Vagina (tissue), 2 donors: ENCODE data around the gene PTPRE.

Experiments
- POLR2A ChIP-seq, 2 donors: fragments of 450-650 bp; IDR thresholded peaks; one replicate each; pipeline ENCODE4 v1.6.1; 2017; ENCODE audit warnings: antibody characterized with exemption in 2 of 2, mild to moderate bottlenecking in 2 of 2, moderate library complexity in 2 of 2
- TF ChIP-seq, protein P1 (sequence below), 3 experiments: fragments of 450-650 bp in 2 of 3; fragments of 200-600 bp in 1 of 3; sonication (generic) in 1 of 3; IDR thresholded peaks; one replicate each; pipeline ENCODE4 v1.5.1; 2017 to 2019; ENCODE audit warnings: antibody characterized with exemption in 3 of 3, mild to moderate bottlenecking in 2 of 3, moderate library complexity in 2 of 3

DNA sequence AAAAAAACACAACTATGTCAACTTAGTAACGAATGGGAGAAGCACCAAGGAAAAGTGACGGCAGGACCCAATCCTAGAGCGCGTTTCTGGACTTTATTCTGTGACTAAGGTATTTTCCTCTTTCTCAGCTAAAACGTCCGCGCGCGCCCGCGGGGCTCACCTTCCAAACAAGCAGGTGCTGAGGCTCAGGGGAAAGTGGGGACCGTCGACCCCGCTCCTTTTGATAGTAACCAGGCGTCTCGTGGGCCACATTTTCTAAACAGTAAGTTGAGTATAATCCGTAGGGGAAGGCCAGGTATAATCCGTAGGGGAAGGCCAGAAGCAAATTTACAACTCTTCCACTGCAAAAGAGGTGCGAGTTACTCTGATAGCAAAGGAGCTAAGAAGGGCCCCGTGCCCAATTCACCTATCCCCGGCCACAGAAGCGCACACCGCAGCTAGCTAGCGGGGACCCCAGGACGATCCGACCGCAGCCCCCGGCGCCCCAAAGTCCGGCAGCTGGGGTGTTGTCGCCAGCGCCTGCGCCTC is 218.6 kb downstream of the PTPRE start:
- no peak for TF ChIP-seq POLR2A (IDR thresholded peaks at IDR 0.05)
- TF ChIP-seq, protein P1, sequence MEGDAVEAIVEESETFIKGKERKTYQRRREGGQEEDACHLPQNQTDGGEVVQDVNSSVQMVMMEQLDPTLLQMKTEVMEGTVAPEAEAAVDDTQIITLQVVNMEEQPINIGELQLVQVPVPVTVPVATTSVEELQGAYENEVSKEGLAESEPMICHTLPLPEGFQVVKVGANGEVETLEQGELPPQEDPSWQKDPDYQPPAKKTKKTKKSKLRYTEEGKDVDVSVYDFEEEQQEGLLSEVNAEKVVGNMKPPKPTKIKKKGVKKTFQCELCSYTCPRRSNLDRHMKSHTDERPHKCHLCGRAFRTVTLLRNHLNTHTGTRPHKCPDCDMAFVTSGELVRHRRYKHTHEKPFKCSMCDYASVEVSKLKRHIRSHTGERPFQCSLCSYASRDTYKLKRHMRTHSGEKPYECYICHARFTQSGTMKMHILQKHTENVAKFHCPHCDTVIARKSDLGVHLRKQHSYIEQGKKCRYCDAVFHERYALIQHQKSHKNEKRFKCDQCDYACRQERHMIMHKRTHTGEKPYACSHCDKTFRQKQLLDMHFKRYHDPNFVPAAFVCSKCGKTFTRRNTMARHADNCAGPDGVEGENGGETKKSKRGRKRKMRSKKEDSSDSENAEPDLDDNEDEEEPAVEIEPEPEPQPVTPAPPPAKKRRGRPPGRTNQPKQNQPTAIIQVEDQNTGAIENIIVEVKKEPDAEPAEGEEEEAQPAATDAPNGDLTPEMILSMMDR (IDR thresholded peaks at IDR 0.05) = no peak
